GM19324 (cell line): ENCODE data around the gene LMO7.
"Not testable (repeated sequence)": the region's sequence is repeated elsewhere in the genome, so short reads cannot be mapped to it uniquely, and the experiment has no call there.

ENCODE experiments used
- ATAC-seq: cut with Tn5 transposase; IDR thresholded peaks from one replicate; pipeline ENCODE4 v1.9.1; 2021; ENCODE audit warnings: mild to moderate bottlenecking, moderate library complexity; ENCODE audit not compliant: unreplicated experiment, low FRiP score

Gene LMO7

DNA sequence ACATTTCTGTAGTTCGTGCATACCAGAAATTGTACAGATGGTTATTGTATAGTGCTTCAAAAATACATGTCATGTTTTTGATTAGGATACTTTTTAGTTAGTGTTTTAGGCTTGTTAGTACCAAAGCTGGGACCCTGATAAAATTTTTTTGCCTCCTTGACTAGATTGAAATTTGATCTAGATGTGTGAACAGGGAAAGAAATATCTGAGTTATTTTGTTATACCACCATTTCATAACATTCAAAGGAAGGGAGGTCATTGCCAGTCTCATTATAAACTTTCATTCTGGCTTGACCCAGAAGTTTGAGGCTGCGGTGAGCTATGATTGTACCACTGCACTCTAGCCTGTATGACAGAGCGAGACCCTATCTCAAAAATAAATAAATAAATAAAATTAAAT lies 9.0 kb downstream of the LMO7 start:
- no peak for ATAC-seq

DNA sequence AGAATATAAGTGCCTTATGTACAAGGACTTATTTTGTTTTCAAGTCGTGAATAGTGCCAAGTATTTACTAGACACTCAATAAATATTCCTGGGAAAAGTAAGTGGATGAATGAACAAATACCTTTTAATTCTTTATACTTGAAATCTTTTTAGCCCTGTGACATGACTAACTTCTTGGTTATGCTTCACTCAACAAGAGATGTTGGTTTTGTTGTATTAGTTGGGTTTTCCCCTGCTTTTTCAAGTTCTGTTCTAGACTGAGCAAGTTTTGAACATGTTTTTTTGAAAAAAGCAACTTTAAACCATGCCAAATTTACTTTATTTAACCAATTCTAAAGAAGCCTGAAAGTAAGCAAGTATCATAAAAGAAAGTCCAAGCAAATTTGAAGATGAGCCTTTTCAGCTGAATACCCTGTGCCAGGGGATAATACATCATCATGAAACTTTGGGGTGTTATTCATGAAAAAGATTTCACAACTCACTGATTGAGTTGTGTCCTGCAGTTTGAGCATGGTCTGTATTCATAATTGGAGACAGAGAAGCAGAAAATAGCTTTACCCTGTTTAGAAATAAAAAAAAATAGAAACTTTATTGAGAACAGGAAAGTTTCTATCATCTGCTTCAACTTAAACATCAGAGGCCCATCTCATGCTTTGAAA lies 11.1 kb downstream of the LMO7 start:
- ATAC-seq: peak; percentile 69

DNA sequence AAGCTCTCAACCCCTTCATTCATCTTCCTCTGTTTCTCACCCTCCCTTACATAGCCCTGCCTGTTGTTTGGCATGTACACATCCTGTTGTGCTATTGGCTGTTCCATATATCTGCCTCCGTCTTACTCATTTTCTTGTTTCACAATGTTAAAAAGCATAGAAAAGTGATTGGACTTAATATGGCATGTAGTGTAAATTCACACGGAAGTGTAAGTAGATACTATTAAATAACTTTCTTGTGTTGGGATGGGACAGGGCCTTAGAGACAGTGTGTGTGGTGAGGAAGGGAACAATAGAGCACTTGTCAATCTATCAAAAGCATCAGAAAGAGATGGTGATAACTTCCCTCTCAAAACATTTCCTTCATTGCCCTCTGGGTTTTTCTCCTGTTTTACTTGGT lies 12.3 kb downstream of the LMO7 start:
- ATAC-seq: no peak

DNA sequence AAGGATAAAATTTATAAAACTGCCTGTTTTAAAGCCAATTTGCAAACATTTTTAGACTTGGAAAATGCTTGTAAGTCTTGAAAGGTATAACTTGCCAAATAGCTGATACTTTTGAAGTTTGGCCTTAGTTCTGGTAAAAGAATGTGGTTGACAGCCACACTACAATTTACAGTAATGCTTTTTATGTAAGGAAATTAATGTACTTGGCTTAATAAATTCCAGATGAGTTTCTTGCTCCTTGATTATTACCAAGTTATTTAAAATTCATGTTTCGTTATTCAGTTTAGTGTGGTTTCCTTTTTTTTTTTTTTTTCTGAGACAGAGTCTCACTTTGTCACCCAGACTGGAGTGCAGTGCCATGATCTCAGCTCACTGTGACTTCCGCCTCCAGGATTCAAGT lies 14.9 kb downstream of the LMO7 start:
- ATAC-seq: no peak

DNA sequence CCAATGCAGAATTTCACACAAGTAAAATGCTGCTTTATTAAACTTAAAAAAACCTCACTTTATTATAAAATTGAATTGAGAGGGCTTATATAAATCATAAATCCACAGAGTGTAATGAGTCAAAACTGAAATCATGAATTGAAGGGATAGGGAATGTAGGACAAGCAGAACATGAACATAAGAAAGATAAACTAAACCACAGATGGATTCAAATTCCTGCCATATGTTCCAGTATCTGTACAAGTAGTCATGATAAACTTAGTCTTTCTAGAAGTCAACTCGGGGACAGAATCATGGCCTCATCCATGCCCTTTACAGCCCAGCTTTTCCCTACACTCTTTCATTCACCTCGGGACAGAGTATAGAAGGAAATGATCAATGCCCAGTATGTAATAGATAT lies 16.6 kb downstream of the LMO7 start:
- no peak for ATAC-seq

DNA sequence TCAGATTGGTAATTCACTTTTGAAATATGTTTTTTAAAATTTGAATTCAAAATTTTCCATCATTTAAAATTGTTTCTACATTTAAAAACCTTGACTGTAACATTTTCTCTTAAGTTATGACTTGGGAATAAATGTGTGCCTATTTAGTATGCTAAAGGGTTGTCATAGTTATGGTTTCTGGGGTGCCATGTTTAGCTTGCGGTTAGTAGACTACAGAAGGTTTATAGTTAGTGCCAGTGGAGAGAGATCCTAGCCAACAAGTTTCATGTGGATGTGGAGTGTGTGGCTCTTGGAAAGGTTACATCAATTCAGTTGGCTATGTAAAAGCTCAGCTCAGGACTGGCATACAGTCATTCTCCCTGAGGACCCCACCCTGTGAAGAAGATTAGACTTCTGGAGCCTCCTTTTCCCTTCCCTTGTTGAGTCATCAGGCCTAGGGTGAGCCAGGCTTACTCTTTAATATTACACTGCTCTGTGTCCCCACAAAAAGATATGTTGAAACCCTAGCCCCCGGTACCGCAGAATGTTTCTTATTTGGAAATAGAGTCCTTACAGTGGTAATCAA lies 20.4 kb downstream of the LMO7 start:
- ATAC-seq: no peak

DNA sequence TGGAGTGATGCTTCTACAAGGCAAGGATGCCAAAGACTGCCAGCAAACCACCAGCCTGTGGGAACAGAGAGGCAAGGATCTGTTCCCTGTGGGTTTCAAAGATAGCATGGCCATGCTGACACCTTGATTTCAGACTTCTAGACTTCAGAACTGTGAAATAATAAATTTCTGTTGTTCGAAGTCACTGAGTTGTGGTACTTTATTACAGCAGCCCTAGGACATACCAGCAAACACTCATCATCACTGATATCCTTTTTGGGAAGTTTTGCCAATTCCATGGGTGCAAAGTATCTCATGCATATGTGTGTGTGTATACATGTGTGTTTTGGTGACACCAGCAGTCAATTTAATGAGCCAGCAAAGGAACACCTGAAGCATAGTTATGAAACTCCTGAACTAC lies 21.0 kb downstream of the LMO7 start:
- ATAC-seq: no peak

DNA sequence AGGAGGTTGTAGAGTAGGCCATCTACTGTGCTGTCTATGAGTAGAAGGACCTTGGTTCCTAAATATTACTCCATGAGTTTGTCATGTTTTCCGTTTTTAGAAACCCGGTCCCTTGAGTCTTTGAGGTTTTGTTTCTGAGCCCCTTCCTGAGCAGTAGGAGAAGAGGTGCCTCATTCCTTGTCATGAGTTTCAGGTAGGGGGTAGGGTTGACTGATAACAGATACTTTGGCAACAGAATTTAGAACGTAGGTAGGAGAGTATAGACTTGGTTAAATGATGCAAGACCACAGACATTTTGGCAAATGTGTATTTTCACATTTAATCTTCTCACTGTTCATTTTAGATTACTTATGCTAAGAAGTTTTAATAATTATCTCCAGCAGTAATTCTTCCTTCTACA lies 24.6 kb downstream of the LMO7 start:
- ATAC-seq: no peak

DNA sequence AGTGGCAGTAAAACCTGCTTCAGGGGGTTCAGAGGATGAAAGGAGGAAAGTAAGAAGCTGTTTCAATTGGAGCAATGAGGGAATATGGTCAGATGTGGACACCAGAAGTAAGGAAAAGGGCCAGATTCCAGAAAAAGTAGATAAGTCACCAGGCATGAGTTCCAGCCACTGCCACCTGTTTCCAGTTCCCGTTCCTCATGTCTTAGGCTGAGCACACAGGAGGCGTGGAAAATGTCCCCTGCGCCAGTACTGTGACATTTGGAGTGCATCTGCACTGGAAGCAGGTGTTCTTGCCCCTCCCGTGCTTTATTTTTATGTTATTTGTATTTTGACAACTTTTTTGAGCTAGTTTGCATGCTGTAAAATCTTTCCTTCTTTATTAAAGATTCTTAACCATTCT lies 25.3 kb downstream of the LMO7 start:
- no peak for ATAC-seq

DNA sequence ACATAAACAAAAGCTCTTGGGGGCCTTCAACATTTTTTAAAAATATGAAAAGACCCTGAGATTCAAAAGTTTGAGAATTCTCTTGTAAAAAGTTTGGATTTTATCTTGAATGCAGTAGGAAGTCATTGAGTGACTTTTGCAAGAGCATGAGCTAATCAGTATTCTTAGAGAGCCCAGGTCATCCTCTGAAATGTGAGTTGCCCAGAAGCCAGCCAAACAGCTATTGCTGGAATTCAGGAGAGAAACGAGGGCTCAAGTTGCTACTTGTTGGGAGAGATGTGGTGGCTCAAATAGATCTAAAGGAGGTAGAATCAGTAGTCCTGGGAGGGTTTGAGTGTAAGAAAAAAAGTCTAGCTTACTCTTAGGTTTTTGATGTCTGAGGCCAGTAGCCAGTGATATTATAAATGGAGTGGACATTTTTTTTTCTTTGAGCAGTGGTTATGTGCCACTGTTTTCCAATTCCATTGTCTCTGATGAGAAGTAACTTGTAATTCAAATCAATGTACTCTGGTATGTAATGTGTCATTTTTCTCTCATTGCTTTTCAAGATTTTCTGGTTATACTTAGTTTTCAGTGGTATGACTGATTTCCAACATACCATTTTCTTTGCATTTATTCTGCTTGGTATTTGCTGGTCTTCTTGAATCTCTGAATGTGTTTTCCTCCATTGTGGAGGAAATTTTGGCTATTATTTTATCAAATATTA lies 30.7 kb downstream of the LMO7 start:
- no peak for ATAC-seq

DNA sequence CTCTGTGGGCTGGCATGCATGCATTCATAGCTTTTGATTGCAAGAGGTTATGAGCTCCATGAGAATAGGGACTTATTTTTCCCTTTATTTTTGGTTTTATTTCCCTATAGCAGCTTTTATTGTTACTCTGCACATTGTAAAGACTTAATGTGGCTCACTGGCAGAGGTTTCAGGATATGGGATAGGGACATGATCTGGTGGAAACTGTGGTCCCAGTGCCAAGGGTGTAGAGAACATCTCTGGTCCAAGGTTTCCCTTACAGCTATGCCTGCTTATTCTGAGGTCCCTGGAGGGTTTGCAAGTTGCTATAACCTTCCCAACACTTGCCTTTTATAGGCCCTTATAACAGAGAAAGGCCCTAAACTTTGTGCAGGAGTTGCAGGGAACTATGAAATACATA lies 33.6 kb downstream of the LMO7 start:
- ATAC-seq: no peak

DNA sequence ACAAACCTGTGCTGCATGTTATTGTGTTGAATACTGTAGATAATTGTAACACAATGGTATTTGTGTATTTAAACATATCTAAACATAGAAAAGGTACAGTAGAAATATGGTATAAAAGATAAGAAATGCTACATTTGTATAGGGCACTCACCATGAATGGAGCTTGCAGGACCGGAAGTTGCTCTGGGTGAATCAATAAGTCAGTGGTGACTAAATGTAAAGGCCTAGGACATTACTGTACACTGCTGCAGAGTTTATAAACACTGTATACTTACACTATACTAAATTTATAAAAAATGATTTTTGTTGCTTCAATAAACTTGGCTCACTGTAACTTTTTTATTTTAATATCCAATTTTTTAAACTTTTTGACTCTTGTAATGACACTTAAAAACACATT lies 34.4 kb downstream of the LMO7 start:
- no peak for ATAC-seq

DNA sequence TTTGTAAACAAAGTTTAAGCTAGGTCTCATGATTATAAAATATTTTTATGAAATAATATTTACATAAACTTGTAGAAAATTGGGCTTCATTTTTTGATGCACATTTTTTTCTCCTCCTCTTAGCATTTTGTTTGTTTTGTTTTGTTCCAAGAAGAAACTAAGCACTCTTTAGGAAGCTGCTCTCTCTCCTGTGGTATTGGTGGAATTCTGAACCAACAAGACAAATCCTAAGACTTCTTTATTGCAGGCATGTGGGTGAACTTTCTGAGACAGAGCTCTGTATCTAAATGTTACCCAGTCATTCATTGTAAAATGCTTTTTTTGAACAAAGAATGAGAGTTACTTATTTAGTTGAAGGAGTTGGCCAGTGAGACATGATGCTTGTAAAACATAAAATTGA lies 39.3 kb downstream of the LMO7 start:
- ATAC-seq: no peak

DNA sequence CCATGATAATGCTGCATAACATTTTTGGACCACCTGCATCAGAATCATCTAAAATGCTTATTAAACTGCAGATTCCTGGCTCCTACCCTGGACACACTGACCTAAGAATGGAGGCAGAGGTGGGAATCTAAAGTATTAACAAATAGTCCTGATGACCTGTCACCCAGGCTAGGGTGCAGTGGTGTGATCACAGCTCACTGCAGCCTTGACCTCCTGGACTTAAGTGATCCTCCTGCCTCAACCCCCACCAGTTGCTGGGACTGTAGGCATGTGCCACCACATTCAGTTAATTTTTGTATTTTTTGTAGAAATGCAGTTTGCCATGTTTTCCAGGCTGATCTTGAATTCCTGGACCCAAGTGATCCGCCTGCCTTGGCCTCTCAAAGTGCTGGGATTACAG lies 43.3 kb downstream of the LMO7 start:
- no peak for ATAC-seq

DNA sequence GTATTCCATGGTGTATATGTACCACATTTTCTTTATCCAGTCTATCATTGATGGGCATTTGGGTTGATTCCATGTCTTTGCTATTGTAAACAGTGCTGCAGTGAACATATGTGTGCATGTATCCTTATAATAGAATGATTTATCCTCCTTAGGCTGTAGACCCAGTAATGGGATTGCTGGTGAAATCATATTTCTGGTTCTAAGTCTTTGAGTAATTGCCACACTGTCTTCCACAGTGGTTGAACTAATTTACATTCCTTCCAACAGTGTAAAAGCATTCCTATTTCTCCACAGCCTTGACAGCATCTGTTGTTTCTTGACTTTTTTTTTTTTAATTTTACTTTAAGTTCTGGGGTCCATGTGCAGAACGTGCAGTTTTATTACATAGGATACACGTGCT lies 44.1 kb downstream of the LMO7 start:
- not testable (repeated sequence) for ATAC-seq

DNA sequence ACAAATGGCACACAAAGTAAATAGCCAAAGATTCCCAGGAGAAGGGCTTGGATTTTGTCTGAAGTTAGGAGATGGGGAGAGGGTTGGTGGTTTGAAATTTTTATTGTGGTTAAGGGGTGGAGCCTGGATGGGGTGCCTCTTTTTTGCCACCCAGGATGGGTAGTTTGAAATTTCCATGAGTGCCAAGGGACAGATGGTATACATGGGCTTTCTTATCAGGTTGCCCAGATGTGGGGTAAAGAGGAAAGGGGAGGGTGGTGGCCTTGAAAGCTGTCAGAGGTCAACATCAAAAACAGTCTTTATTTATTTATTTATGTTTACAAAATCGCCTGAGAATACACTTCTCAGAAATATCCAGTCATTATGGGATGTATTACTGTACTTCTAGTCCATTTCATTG lies 46.2 kb downstream of the LMO7 start:
- no peak for ATAC-seq

DNA sequence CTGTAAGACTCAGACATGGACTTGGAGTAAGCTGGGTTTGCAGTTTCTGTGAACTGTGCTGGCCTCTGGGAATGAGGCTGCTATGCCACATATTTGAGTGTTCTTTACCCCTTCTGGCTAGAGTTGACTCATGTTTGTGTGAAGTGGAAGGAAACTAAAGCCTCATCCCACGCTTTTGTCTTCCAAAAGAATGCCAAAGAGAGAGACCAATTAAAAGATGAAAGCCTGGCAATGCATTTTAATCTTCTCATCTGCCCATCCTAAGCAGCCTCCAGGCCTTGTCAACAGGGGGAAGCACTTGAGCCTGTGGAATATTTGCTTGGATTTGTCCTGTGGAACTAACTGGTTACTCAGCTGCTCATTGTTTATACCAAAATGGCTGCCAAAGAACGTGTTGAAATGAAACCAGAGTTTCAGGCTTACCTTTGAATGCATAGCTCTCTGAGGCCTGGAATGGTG lies 49.1 kb downstream of the LMO7 start:
- ATAC-seq: no peak

DNA sequence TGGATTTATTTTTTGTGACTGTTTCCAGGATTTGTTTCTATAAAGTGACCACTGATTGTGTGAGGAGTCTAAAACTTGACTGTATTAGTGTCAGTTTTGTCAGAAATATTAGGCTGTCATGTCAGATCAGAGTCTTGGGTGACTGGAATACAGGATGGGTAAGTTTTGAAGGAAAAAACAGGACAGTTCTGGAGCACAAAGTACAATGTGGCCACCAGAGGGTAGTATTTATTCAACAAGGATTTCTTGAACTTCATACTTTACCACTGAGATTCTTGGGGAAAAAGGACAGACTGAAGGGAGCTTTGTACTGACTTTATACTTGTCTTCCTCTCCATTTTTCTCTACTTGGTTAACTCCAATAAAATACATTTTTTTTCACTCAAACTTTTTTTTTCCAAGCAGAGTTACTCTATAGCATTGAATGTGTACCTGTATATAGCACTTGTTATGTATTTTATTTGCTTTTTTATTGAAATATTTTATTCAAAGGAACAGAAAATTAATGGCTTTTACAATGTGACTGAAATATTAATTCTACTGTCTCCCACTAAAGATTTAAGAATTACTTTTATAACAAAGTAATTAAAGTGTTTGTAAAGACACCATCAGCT lies 51.1 kb downstream of the LMO7 start:
- no peak for ATAC-seq

DNA sequence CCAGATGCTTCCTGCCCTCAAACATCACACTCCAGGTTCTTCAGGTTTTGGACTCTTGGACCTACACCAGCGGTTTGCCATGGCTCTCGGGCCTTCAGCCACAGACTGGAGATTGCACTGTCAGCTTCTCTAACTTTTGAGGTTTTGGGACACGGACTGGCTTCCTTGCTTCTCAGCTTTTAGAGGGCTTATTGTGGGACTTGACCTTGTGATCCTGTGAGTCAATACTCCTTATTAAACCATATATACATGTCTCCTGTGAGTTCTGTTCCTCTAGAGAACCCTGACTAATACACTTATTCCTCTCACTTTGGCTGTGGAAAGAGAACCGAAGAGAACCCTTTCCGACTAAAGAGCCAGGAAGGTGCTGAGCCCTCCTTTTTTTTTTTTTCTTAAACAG lies 53.6 kb downstream of the LMO7 start:
- ATAC-seq: no peak

DNA sequence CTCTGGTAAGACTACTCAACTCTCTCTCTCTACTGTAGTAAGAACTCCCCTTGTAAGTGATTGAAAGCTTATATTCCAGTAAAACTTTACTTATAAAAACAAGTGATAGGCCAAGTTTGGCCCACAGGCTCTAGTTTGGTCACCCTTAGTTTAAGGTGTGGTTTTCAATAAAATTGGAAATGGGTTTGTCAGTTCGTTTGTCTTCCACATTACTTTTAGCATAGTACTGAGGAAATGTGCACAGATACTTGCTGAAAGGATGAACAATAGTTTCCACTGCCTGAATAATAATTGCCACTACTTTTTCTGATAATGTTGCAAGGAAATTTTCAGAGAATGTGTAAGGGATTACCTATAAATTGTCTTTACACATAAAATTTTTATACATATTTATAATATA lies 54.5 kb downstream of the LMO7 start:
- no peak for ATAC-seq

DNA sequence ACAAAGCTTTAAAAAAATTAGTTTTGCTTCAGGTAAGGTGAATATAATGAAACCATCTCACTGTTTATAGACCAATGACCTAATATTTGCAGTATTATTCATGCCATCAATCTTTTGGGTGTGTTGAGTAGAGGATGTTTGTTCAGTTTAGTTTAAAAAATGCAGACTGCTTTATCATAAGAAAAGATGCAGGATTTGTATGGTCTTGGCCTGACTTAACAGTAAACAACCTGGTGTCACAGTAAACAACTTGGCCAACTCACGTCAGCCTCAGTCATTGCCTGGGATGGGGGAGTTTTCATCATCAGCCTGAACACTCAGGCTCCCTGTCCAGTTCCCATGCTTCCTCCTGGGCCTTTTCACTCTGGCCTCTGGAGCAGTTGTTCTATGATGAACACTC lies 55.1 kb downstream of the LMO7 start:
- ATAC-seq: no peak

DNA sequence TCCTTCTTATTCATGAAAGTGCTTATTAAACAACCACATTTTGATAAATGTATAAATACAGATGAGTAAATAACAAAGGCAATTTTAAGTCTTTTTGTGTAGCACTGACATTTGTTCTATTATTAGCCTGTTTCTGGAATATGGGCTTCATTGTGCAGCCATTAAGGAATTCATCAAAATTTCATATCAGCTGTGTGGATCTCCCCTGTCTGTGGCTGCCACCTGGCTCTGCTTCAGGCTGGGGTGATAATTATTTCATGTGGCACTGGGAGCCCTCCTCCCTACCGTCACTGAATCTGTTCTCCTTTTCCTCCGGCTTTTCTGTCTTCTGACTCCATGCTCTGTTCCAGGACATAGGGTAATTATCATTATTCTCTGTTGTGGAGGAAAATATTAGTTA lies 57.1 kb downstream of the LMO7 start:
- no peak for ATAC-seq
